Stimulated activated CD4-positive, alpha-beta T cell treated with anti-CD3 and anti-CD28 coated beads, Interleukin-2, amount 100 ng/mL, for 48 hours (primary cell): ENCODE data around the gene GPX4.

Experiments used
- DNase-seq, 2 donors: peaks; one replicate each; pipeline ENCODE4 v3.0.0-alpha.2; 2020

GPX4 gene

GRCh38 chr19:1151917-1152587 is 48.3 kb downstream of the GPX4 start:
- no peak for DNase-seq

DNA sequence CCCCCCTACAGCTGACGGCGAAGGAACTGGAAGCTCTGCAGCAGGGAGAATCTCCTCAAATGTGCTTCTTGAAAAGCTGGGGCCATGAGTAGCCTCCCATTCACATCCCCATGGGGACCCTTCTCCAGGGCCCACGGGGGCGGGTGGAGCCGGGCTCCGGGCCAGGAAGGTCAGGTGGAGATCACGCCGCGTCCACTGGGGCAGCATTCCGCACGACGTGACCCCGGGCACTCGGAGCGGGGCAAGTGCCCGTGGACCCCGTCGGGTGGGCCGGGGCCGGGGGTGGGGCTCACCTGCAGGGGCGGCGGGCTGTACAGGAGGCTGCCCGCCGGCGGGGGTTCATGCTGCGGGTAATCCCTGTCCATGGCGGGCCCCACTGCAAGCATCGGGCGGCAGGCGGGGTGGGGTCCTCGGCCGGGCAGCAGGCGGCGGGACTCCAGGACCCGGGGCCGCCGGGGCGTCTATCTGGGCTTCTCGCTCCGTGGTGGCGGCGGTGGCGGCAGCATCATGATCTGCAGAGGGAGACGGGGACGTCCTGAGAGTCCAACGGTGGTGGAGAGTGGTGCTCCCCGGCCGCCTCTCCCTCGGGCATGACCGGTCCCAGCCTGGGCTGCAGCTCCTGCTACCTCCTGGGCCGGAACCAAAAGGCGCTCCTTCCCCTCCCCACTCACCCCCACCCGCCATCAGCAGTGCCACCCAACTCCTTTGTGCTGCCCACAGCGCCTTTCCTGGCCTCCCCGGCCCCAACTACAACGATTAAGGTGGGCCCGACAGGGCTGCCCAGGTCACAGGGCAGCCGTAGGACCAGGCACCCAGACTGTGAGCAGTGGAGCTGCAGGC is 50.3 kb downstream of the GPX4 start:
- DNase-seq, result no peak

DNA sequence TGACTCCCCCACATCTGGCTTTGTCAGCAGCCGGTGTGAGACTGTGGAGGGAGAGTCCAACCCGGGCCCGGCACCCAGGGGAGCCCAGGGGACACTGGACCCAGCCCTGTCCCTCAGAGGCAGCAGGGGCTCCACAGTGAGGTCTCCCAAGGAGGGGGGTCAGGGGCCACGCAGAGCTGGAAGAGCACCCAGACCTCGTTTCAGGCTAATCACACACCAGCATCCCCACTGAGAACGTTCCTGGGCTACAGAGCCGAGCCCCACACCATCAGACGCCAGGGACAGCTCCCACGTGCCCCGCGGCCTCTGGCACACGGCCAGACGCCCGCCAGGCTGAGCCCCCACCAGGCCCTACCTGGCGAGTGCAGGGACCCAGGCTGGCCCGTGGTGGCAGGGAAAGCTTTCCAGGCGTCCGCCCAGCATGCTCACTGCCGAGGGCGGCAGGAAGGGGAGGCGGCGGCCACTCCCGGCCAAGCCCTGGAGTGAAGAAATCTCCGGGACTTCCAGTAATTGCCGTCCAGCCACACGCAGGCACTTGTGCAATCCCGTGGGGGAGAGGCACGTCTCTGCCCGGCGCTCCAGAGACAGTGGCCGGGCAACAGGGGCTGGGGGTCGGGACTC is 51.0 kb downstream of the GPX4 start:
- DNase-seq, result no peak

DNA sequence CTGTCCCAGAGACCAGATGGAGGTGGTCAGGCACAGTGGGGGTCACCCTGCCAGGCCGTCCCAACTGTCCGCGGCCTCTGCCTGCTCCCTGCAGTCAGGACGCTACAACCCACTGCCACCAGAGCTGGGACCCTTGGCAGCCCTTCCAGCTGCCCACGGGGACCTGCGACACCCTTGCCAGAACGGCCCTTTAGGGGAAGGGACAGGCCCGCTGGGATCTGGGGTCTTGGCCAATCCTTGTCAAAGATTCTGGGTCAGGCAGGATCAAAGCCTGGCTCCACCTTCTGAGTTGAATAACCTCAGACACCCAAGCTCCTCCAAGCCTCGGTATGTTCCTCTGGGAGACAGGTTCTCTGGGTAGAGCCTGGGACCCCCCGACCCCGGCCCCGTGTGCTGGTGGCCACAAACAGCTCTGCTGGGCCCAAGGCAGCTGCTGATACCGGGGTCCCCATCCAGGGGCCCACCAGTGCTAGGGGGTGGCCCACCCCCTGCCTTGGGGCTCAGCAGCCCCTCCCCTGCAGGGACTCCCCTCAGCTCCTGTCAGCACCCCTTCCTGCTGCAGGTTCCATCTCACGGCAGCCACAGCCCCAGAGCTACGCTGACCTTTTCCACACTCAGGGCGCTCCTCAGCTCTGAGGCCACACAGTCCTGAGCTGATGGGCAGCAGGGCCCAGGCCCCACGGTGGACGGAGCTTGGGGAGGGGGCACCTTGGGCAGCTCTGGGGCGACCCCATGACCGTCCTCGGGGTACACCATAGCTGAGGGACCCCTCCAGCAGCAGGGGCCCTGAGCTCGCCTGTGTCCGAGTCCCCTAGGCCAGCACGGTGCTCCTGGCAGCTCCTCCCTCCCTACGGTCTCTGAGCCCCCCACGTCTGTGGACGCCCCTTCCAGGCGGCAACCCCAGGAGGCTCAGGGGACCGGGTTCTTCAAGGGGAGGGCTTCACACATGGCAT is 51.8 kb downstream of the GPX4 start:
- DNase-seq, result no peak
